ENCODE results near the gene IFT20.

Gene IFT20

DNA sequence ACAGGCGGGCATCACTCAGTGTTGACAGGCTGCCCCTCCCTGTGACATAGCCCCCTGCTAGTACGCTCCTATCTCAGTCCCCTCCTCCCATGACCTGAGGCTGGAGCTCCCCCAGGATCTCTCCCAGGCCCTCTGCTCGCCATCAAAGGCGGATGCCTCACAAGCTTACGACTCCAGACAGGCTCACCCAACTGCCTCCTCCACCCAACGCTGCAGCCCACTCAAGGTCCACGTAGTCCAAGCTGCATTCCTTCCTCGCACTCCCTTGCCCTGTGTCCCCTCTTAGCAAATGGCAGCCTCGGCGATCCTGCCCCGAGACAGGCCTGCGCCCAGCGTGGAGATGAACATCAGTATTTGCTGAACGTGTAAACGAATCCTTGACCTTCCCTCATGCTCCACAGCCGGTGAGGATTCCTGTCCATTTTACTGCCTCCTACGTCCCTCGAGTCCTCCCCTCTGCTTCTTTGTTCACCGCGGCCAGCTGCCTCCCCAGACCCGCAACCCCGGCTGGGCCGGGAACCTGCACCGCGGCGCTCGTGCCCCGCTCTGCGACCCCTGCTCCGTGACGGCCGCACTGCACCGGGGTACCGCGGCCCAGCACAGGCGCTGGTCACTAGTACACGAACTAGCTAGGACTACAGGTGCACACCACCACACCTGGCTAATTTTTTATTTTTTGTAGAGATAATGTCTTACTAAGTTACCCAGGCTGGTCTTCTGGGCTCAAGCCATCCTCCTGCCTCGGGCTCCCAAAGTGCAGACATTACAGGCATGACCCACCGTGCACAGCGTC lies 17.1 kb downstream of the IFT20 start:
- TF ChIP-seq, protein P1, sequence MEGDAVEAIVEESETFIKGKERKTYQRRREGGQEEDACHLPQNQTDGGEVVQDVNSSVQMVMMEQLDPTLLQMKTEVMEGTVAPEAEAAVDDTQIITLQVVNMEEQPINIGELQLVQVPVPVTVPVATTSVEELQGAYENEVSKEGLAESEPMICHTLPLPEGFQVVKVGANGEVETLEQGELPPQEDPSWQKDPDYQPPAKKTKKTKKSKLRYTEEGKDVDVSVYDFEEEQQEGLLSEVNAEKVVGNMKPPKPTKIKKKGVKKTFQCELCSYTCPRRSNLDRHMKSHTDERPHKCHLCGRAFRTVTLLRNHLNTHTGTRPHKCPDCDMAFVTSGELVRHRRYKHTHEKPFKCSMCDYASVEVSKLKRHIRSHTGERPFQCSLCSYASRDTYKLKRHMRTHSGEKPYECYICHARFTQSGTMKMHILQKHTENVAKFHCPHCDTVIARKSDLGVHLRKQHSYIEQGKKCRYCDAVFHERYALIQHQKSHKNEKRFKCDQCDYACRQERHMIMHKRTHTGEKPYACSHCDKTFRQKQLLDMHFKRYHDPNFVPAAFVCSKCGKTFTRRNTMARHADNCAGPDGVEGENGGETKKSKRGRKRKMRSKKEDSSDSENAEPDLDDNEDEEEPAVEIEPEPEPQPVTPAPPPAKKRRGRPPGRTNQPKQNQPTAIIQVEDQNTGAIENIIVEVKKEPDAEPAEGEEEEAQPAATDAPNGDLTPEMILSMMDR (conservative IDR thresholded peaks at IDR 0.05; ENCODE audit: low read length) = no peak
- DNase-seq (ENCODE audit: low read depth) = no peak

DNA sequence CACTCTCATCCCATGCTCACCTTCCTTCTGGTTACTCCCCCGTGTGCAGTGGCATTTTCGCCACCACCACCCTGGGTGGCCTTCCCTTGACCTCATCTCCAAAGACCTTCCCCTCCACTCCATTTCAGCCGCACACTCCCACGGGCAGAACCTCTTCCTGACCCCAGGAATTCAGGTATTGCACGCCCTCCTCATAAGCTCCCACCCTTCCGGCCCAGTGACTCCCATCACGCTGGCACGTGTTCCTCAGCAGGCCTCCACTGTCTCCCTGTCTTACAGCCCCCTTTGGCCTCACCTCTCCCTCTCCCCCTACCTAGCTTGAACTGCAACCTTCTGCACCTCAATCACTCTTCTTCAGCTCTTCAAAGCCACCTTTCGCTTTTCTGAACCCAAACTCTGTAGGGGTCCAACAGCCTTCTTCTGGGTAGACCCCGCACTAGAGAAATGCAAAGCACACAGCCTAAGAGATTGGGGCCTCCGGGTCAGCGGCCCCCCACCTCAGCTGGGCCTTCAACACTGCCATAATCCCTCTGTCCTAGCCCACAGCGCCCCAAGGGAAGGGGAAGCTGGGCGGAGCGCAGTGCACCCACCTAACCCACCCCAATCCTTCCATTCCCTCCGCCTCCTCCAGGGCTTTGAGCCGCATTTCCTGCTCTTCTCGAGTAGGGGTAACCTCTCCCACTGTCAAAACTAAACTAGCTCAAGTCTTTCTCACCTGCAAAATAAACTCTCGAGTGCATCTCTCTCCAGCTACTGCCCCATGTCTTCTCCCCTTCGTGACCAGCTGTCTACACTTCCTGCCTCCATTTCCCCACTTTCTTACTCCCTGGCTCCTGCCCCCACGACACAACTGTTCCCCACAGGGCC lies 17.9 kb downstream of the IFT20 start:
- DNase-seq (ENCODE audit: low read depth) = no peak
- no peak overlapping the region for H3K4me3 ChIP-seq (ENCODE audit: low read length)
- TF ChIP-seq, protein P1 (conservative IDR thresholded peaks at IDR 0.05; ENCODE audit: low read length) = no peak

More for the DNA sequence above, 17.1 kb downstream of the IFT20 start:
- H3K4me3 ChIP-seq (ENCODE audit: low read length) = peak overlapping the region; percentile 80

DNA sequence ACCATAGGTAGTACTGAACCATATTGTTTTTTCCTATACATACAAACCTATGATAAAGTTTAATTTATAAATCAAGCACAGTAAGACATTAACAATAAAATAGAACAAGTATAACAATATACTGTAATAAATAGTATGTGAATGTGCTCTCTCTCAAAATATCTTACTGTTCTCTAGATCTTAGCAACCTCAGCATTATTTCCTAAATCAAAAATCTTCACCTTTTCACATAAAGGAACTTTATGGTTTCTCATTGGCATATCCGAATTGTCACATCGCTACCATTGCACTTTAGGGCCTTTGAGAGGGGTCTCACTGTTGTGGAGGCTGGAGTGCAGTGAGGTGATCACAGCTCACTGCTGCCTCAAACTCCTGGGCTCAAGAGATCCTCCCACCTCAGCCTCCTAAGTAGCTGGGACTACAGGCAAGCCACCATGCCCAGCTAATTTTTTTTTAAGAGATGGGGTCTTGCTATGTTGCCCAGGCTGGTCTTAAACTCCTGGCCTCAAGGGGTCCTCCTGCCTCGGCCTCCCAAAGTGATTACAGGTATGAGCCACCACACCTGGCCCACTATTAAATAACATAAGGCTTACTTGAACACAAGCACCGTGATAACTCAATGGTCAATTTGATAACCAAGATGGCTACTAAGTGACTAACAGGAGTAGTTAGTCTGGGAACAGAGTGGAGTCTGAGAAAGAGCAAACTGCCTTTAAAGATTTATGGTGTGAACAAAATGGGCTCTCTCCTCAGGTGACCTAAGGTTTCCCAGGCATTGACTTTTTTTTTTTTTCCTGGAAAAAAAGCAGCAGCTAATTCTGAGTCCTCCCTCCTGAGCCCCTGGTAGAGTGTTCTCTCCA lies 19.2 kb downstream of the IFT20 start:
- TF ChIP-seq, protein P1 (conservative IDR thresholded peaks at IDR 0.05; ENCODE audit: low read length) = no peak
- H3K4me3 ChIP-seq (ENCODE audit: low read length) = no peak overlapping the region
- no peak for DNase-seq (ENCODE audit: low read depth)

DNA sequence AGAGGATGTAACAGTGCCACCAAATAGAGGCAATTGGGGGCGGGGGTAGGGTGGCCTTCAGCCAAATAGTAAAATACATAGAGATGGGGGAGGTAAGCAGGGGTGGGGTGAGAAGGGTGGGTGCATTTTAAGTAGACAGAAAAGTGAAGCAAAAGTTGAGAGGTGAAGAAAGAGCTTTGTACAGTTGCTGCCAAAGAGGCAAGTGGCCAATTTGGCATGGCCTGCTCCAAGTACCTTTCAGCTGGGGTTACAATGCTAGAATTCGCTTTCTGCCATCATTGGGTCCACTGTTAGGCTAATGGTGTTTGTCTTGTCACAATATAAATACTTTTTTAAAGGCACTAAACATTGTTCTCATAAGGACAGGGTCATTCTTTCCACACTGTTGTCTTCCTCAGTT lies 21.4 kb downstream of the IFT20 start:
- H3K4me3 ChIP-seq (ENCODE audit: low read length) = no peak overlapping the region
- no peak for DNase-seq (ENCODE audit: low read depth)
- TF ChIP-seq, protein P1 (conservative IDR thresholded peaks at IDR 0.05; ENCODE audit: low read length) = no peak

DNA sequence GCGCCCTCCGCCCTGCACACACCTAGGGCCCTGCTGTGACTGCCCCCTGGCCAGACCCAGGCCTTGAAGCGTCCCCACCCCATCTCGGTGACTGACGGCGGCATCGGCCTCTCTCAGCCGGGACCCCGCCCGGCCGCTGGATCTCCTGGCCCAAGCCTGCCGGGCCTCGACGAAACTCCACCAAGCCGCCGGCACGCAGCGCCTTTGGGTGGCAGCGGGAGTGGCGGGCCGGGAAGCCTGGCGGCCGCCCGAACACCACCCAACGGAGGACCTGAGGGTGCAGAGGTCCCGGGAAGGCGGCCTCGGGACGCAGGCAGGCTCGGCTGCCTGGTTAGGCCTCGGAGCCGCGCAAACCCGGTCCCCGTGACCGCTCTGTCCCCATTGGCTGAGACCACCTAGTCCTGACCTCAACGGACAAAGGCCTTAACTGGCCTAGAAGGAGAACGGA lies 28.3 kb downstream of the IFT20 start:
- TF ChIP-seq, protein P1 (conservative IDR thresholded peaks at IDR 0.05; ENCODE audit: low read length) = no peak
- no peak for DNase-seq (ENCODE audit: low read depth)

DNA sequence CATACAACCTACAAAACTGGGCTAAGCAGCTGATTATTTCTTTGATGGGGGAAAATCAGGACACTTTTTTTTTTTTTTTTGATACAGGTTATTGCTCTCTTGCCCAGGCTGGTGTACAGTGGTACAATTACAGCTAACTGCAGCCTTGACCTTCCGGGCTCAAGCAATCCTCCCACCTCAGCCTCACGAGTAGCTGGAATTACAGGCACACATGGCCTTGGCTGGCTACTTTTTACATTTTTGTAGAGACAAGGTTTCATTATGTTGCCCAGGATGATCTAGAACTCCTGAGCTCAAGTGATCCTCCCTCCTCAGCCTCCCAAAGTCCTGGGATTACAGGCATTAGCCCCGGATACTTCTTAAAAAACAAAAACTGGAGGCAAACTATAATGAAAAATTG lies 36.8 kb downstream of the IFT20 start:
- TF ChIP-seq, protein P1 (conservative IDR thresholded peaks at IDR 0.05; ENCODE audit: low read length) = no peak
- H3K4me3 ChIP-seq (ENCODE audit: low read length) = no peak overlapping the region
- no peak for DNase-seq (ENCODE audit: low read depth)

More for the DNA sequence above, 28.3 kb downstream of the IFT20 start:
- no peak overlapping the region for H3K4me3 ChIP-seq (ENCODE audit: low read length)

All from AG10803 (cell line).